Left ventricle myocardium inferior (tissue), 1 donor: Measurements from ENCODE around the gene GPATCH1. TPM values are rescaled to one million over a fixed set of nuclear protein-coding genes. Genes with fewer than 3 reads are reported as not detected.
"Not testable (repeated sequence)": the region's sequence is repeated elsewhere in the genome, so short reads cannot be mapped to it uniquely, and the experiment has no call there.

Source experiments
- DNase-seq: peaks from one replicate; pipeline ENCODE4 v3.0.0-alpha.2; 2020
- H3K27ac ChIP-seq: fragments of 200-600 bp; replicated peaks from 2 replicates; pipeline ENCODE4 v1.8.0; 2021
- H3K27me3 ChIP-seq: fragments of 200-600 bp; 2 replicates; pipeline ENCODE4 v1.8.0; 2021; ENCODE audit warnings: low read depth
- H3K36me3 ChIP-seq: fragments of 200-600 bp; 2 replicates; pipeline ENCODE4 v1.8.0; 2021
- H3K4me1 ChIP-seq: fragments of 200-600 bp; 2 replicates; pipeline ENCODE4 v1.8.0; 2021
- H3K4me3 ChIP-seq: fragments of 200-600 bp; 2 replicates; pipeline ENCODE4 v1.8.0; 2021; ENCODE audit warnings: mild to moderate bottlenecking, moderate library complexity
- H3K9me3 ChIP-seq: fragments of 200-600 bp; replicated peaks from 2 replicates; pipeline ENCODE4 v1.8.0; 2021
- intact Hi-C: fragments of 100-400 bp; cut with micrococcal nuclease; formaldehyde crosslinking; loops from one replicate; pipeline ENCODE4 v1.11.0; 2022
- total RNA-seq: library from RNA; stranded (reverse); fragmentation: NEBNext Ultra II Directional; extraction: Animal tissue kit (Norgen Biotek cat#: 25700); gene quantifications from one replicate; pipeline ENCODE4 v1.2.1, GENCODE V29; 2021
- TF ChIP-seq, protein P1 (sequence below): fragments of 200-600 bp; IDR thresholded peaks from 2 replicates; pipeline ENCODE4 v1.8.0; 2021; ENCODE audit warnings: antibody characterized with exemption, mild to moderate bottlenecking, borderline replicate concordance
- donor health status: DM: no; HTN: yes; CAD: no; lungs with severe emphysema.

The GPATCH1 gene
- total RNA-seq, 1 donor from 2014 or later = 6.2 TPM

DNA sequence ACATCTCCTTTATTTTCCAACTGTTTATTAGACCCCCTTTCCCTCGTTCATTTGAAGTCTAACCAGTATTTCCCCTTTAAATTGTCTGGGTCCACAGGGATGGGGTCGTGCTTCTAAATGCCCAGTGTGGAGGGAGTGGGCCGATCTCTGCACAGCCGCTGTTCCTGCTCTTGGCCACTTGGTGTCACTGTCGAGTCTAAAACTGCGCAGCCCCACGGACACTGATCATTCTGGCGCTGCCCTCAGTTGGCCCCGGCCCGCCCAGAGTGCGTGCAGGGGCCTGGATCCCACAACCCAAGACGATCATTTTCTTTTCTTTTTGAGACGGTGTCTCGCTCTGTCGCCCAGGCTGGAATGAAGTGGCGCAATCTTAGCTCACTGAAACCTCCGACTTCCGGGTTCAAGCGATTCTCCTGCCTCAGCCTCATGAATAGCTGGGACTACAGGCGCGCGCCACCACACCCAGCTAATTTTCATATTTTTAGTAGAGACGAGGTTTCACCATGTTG lies 63.0 kb downstream of the GPATCH1 start:
- Histone ChIP-seq H3K4me1 (peaks cover 8% of the 10 kb centered on the region), H3K9me3 (no peaks in the 10 kb centered on the region), H3K36me3 (no peaks in the 10 kb centered on the region), H3K27me3 (peaks cover 13% of the 10 kb centered on the region), H3K4me3 (no peak overlapping the region), H3K27ac (no peak overlapping the region)
- peak; percentile 49 for DNase-seq
- TF ChIP-seq, protein P1, sequence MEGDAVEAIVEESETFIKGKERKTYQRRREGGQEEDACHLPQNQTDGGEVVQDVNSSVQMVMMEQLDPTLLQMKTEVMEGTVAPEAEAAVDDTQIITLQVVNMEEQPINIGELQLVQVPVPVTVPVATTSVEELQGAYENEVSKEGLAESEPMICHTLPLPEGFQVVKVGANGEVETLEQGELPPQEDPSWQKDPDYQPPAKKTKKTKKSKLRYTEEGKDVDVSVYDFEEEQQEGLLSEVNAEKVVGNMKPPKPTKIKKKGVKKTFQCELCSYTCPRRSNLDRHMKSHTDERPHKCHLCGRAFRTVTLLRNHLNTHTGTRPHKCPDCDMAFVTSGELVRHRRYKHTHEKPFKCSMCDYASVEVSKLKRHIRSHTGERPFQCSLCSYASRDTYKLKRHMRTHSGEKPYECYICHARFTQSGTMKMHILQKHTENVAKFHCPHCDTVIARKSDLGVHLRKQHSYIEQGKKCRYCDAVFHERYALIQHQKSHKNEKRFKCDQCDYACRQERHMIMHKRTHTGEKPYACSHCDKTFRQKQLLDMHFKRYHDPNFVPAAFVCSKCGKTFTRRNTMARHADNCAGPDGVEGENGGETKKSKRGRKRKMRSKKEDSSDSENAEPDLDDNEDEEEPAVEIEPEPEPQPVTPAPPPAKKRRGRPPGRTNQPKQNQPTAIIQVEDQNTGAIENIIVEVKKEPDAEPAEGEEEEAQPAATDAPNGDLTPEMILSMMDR = peak; percentile 96
- intact Hi-C loops = loop anchor here (2.0 kb wide), 1 partner anchor 35 kb away; no protein-coding TSS in a partner anchor

DNA sequence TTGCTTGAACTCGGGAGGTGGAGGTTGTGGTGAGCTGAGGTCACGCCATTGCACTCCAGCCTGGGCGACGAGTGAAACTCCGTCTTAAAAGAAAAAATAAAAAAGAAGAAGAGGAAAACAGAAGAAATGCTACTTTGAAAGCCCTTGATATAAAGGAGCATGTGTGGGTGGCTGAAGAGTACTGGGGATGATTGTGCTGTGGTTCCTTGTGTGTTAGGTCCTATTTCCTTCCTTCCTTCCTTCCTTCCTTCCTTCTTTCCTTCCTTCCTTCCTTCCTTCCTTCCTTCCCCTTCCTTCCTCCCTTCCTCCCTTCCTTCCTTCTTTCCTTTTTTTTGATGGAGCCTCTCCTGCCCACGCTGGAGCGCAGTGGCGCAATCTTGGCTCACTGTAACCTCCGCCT lies 65.2 kb downstream of the GPATCH1 start:
- intact Hi-C loops = no loop called here
- H3K27me3 ChIP-seq = peaks cover 13% of the 10 kb centered on the region
- no peak for DNase-seq

DNA sequence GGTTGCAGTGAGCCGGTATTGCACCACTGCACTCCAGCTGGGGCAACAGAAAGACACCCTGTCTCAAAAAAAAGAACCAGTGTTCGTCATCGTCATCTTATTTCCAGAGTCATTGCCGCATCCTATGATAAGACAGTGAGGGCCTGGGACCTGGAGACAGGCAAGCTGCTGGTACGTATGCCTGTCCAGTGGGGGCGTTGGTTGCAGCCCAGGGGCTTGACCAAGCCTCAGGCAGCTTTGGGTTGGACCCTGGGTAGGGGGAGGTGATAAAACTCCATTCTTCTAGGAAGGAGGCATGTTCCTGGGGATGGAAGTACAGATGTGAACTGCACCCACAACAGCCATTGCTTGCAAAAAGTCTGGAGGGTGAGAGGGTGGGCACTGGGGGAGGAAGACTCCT lies 66.6 kb downstream of the GPATCH1 start:
- Histone ChIP-seq H3K4me3 (no peak overlapping the region), H3K36me3 (no peaks in the 10 kb centered on the region), H3K27ac (no peak overlapping the region), H3K4me1 (peaks cover 8% of the 10 kb centered on the region), H3K27me3 (peaks cover 4% of the 10 kb centered on the region), H3K9me3 (no peaks in the 10 kb centered on the region)
- DNase-seq = no peak
- intact Hi-C loops = no loop called here
- TF ChIP-seq, protein P1 = no peak

More for the DNA sequence above, 65.2 kb downstream of the GPATCH1 start:
- TF ChIP-seq, protein P1 = no peak
- Histone ChIP-seq H3K9me3 (no peaks in the 10 kb centered on the region), H3K36me3 (no peaks in the 10 kb centered on the region), H3K4me3 (no peak overlapping the region), H3K27ac (no peak overlapping the region), H3K4me1 (peaks cover 8% of the 10 kb centered on the region)

DNA sequence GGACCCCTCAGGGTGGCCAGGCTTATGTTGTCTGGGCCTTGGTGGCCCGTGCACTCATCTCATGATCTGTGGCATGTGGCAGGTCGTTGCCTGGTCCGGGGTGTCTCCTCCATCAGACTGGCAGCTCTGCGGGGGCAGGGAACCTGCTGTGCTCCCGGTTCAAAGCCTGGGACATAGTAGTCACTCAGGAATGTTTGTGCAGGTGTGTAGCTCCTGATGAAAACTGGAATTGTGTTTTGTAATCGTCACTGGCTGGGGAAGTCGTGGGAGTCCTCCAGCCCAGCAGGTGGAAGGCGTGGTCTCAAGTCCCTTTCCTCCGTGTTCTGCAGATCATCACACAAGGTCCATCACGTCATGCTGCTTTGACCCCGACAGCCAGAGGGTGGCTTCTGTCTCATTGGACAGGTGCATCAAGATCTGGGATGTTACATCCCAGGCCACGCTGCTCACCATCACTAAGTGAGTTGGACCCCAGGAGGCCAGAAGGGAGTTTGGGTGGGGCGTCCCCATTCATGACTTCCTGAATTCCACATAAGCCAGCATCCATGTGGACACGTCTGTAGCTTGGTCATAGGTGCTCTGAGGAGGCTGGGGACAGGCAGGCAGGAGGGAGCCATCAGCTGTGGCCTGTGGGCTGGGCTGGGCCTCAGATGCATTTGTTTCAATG lies 70.0 kb downstream of the GPATCH1 start:
- no peak overlapping the region for H3K27ac ChIP-seq
- intact Hi-C loops = no loop called here

DNA sequence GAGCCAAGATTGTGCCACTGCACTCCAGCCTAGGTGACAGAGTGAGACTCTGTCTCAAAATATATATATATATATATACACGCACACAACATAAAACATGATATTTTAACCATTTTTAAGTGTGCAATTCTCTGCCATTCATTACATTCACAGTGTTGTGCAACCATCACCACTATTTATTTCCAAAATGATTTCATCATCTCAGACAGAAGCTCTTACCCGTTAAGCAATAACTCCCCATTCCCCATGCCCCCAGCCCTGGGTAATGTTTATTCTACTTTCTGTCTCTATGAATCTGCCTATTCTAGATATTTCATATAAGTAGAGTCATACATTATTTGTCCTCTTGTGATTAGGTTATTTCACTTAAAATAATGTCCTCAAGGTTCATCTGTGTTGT lies 71.2 kb downstream of the GPATCH1 start:
- Histone ChIP-seq H3K9me3 (no peaks in the 10 kb centered on the region), H3K27me3 (no peaks in the 10 kb centered on the region), H3K4me1 (no peaks in the 10 kb centered on the region), H3K4me3 (no peak overlapping the region), H3K36me3 (no peaks in the 10 kb centered on the region), H3K27ac (no peak overlapping the region)
- intact Hi-C loops = no loop called here
- TF ChIP-seq, protein P1 = no peak
- DNase-seq = no peak

More for the DNA sequence above, 70.0 kb downstream of the GPATCH1 start:
- TF ChIP-seq, protein P1 = no peak
- Histone ChIP-seq H3K4me1 (no peaks in the 10 kb centered on the region), H3K27me3 (no peaks in the 10 kb centered on the region), H3K36me3 (no peaks in the 10 kb centered on the region), H3K9me3 (no peaks in the 10 kb centered on the region), H3K4me3 (no peak overlapping the region)
- DNase-seq = no peak

GRCh38 chr19:33152625-33153024 lies 71.6 kb downstream of the GPATCH1 start:
- H3K9me3 ChIP-seq, intact Hi-C loops, DNase-seq, H3K4me3 ChIP-seq, H3K27me3 ChIP-seq, H3K36me3 ChIP-seq, H3K27ac ChIP-seq, H3K4me1 ChIP-seq: not testable (repeated sequence)

DNA sequence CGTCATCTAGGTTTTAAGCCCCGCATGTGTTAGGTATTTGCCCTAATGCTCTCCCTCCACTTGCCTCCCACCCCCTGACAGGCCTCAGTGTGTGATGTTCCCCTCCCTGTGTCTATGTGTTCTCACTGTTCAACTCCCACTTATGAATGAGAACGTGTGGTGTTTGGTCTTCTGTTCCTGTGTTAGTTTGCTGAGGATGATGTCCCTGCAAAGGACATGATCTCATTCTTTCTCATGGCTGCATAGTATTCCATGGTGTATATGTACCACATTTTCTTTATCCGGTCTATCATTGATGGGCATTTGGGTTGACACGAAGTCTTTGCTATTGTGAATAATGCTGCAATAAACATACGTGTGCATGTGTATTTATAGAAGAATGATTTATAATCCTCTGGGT lies 73.3 kb downstream of the GPATCH1 start:
- H3K27ac ChIP-seq, H3K4me1 ChIP-seq, H3K27me3 ChIP-seq, H3K9me3 ChIP-seq, H3K36me3 ChIP-seq, H3K4me3 ChIP-seq, DNase-seq, intact Hi-C loops: not testable (repeated sequence)
